AG09309 (cell line): Measurements from ENCODE around the gene ZNF578.
"Not testable (repeated sequence)": the region's sequence is repeated elsewhere in the genome, so short reads cannot be mapped to it uniquely, and the experiment has no call there.

ENCODE experiments used
- DNase-seq: peaks from one replicate; pipeline ENCODE4 v3.0.0-alpha.2; 2010; ENCODE audit warnings: low read depth
- H3K4me3 ChIP-seq: 2 replicates; pipeline ENCODE4 v1.5.1; 2011; ENCODE audit warnings: mild to moderate bottlenecking, low read depth, low read length, moderate library complexity; ENCODE audit not compliant: control insufficient read depth
- CTCF ChIP-seq: IDR thresholded peaks from 2 replicates; pipeline ENCODE4 v1.5.1; 2011; ENCODE audit warnings: mild to moderate bottlenecking, low read depth, low read length, inconsistent platforms; ENCODE audit not compliant: insufficient read depth, control insufficient read depth; ENCODE audit errors: missing control alignments

ZNF578 gene

GRCh38 chr19:52516191-52516590, 62.8 kb downstream of the ZNF578 start:
- TF ChIP-seq CTCF = no peak
- no peak overlapping the region for H3K4me3 ChIP-seq
- no peak for DNase-seq

GRCh38 chr19:52518646-52519045, 65.3 kb downstream of the ZNF578 start:
- no peak for DNase-seq
- no peak for TF ChIP-seq CTCF
- H3K4me3 ChIP-seq = no peak overlapping the region

GRCh38 chr19:52519175-52519574, 65.8 kb downstream of the ZNF578 start:
- H3K4me3 ChIP-seq, DNase-seq: not testable (repeated sequence)

- H3K4me3 ChIP-seq = no peak overlapping the region
- no peak for DNase-seq
- no peak for TF ChIP-seq CTCF
These were observed 66.7 kb downstream of the ZNF578 start for GRCh38 chr19:52520013-52520412.

- TF ChIP-seq CTCF = no peak
- no peak overlapping the region for H3K4me3 ChIP-seq
- no peak for DNase-seq
These were observed 69.2 kb downstream of the ZNF578 start for GRCh38 chr19:52522551-52522950.

- DNase-seq = no peak
- no peak for TF ChIP-seq CTCF
- H3K4me3 ChIP-seq = no peak overlapping the region
These were observed 70.7 kb downstream of the ZNF578 start for GRCh38 chr19:52524086-52524485.

- peak within 1 kb of the TSS; percentile 63 for H3K4me3 ChIP-seq
- peak; percentile 63 for DNase-seq
- TF ChIP-seq CTCF = peak; percentile 70
These were observed 74.0 kb downstream of the ZNF578 start, which contains the start of gene ZNF808 for GRCh38 chr19:52527134-52527955. ZNF808 (plus strand) TSS chr19:52527668; CDS start chr19:52543285, 15,617 bp downstream.
